ENCODE data around the gene FGF8. TPM values are rescaled to one million over a fixed set of nuclear protein-coding genes. Genes with fewer than 3 reads are reported as not detected.
A peak's percentile ranks its signal among the peaks of the same experiment; 100 is the strongest.

Gene FGF8, protein sequence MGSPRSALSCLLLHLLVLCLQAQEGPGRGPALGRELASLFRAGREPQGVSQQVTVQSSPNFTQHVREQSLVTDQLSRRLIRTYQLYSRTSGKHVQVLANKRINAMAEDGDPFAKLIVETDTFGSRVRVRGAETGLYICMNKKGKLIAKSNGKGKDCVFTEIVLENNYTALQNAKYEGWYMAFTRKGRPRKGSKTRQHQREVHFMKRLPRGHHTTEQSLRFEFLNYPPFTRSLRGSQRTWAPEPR
- not detected in 2 replicates for total RNA-seq (2021)
- Bru-seq, nascent RNA, result percentile 30 among the genes with signal in this experiment
- percentile 18 among the genes with signal in this experiment for BruChase-seq, experiment 1, labeled RNA remaining after a 2-hour chase
- BruChase-seq, experiment 2, labeled RNA remaining after a 6-hour chase, result percentile 16 among the genes with signal in this experiment
- long read RNA-seq, result 0 reads

- POLR2A ChIA-PET (ENCODE audit: low non-redundant PET), result no interaction called here
These were observed at the start of gene FGF8 for GRCh38 chr10:101775273-101776160. Gene FGF8 (minus strand): TSS chr10:101776114. CDS start chr10:101775900, 214 bp downstream.

GRCh38 chr10:101824736-101825135, 48.8 kb upstream of the FGF8 start:
- CTCF ChIA-PET, result no interaction called here
- no peaks in the 10 kb centered on the region for H3K27me3 ChIP-seq (replicated peaks; ENCODE audit: insufficient read depth, low read depth, low read length, poor library complexity)
- no peak overlapping the region for H3K4me3 ChIP-seq (ENCODE audit: low read depth, low read length, poor library complexity, severe bottlenecking)
- no peak overlapping the region for H3K27ac ChIP-seq (ENCODE audit: low read depth, low read length, poor library complexity, severe bottlenecking)
- DNase-seq (ENCODE audit: low spot score), result no peak
- no peaks in the 10 kb centered on the region for H3K9me3 ChIP-seq (ENCODE audit: low read depth, low read length, poor library complexity, severe bottlenecking)
- peaks cover under 1% of the 10 kb centered on the region for H3K4me1 ChIP-seq (ENCODE audit: insufficient read depth, low read length, poor library complexity, severe bottlenecking)
- intact Hi-C loops (cut with micrococcal nuclease; ENCODE audit: unreplicated experiment), result no loop called here
- no peaks in the 10 kb centered on the region for H3K36me3 ChIP-seq (ENCODE audit: insufficient read depth, low read length, poor library complexity, severe bottlenecking)
- BruUV-seq (replicated peaks), result no TSS peak
- TF ChIP-seq CTCF (conservative IDR thresholded peaks at IDR 0.05; ENCODE audit: low read depth, low read length), result no peak
- no peak for TF ChIP-seq EZH2 (IDR thresholded peaks at IDR 0.05; ENCODE audit: borderline replicate concordance, low read depth, low read length, poor library complexity, severe bottlenecking)
- POLR2A ChIA-PET (ENCODE audit: low non-redundant PET), result no interaction called here

More at GRCh38 chr10:101775273-101776160, at the start of gene FGF8:
- DNase-seq (ENCODE audit: low spot score), result no peak
- intact Hi-C loops (cut with micrococcal nuclease; ENCODE audit: unreplicated experiment), result no loop called here
- Histone ChIP-seq H3K27ac (ENCODE audit: low read depth, low read length, poor library complexity, severe bottlenecking) (no peak within 1 kb of the TSS), H3K4me3 (ENCODE audit: low read depth, low read length, poor library complexity, severe bottlenecking) (peak within 1 kb of the TSS; percentile 19), H3K27me3 (replicated peaks; ENCODE audit: insufficient read depth, low read depth, low read length, poor library complexity) (peaks cover 48% of the 10 kb centered on the region), H3K4me1 (ENCODE audit: insufficient read depth, low read length, poor library complexity, severe bottlenecking) (peaks cover 15% of the 10 kb centered on the region), H3K9me3 (ENCODE audit: low read depth, low read length, poor library complexity, severe bottlenecking) (no peaks in the 10 kb centered on the region), H3K36me3 (ENCODE audit: insufficient read depth, low read length, poor library complexity, severe bottlenecking) (no peaks in the 10 kb centered on the region)
- no TSS peak for BruUV-seq (replicated peaks)
- TF ChIP-seq CTCF (conservative IDR thresholded peaks at IDR 0.05; ENCODE audit: low read depth, low read length) (no peak), EZH2 (IDR thresholded peaks at IDR 0.05; ENCODE audit: borderline replicate concordance, low read depth, low read length, poor library complexity, severe bottlenecking) (peak; percentile 94)
- CTCF ChIA-PET, result no interaction called here

DNA sequence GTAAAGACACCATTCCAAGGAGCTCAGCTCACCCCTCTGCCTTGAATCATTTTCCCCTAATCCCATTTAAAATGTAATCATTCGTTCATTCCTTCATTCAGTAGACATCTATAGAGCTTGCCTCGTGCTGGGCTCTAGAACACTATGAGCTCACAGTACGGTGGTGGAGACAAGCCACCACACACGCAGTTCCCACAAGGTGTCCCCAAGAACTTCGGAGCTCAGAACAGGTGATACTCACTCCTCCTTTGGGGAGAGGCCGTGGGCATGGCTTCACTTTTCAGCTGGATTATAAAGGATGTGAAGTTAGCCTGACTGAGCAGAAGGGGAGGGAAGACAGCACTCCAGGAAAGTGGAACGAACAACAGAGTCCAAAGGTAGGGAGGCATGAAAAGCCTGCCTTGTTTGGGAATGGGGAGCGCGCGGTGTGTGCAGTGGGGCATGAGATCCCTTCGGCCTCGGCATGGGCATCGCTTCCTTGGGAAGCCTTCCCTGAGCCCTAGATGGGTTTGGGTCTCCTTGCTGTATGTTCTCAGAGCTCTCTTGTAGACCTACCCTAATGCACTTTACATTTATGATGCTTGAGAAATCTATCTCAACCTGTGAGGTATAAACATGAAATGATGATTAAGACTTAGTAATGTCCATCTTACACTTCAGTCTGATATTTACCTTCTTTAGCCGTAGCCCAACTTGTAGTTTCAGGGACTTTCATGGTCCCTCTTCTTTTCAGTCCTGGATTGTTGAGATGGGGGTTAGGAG, 43.1 kb upstream of the FGF8 start:
- TSS peak; percentile 78 for BruUV-seq (replicated peaks)

More for the DNA sequence above, 43.1 kb upstream of the FGF8 start:
- Histone ChIP-seq H3K27ac (ENCODE audit: low read depth, low read length, poor library complexity, severe bottlenecking) (peak overlapping the region; percentile 88), H3K27me3 (replicated peaks; ENCODE audit: insufficient read depth, low read depth, low read length, poor library complexity) (no peaks in the 10 kb centered on the region), H3K36me3 (ENCODE audit: insufficient read depth, low read length, poor library complexity, severe bottlenecking) (no peaks in the 10 kb centered on the region), H3K4me3 (ENCODE audit: low read depth, low read length, poor library complexity, severe bottlenecking) (peak overlapping the region; percentile 98), H3K9me3 (ENCODE audit: low read depth, low read length, poor library complexity, severe bottlenecking) (no peaks in the 10 kb centered on the region), H3K4me1 (ENCODE audit: insufficient read depth, low read length, poor library complexity, severe bottlenecking) (peaks cover 10% of the 10 kb centered on the region)
- TF ChIP-seq EZH2 (IDR thresholded peaks at IDR 0.05; ENCODE audit: borderline replicate concordance, low read depth, low read length, poor library complexity, severe bottlenecking) (no peak), CTCF (conservative IDR thresholded peaks at IDR 0.05; ENCODE audit: low read depth, low read length) (no peak)
- ChIA-PET POLR2A (ENCODE audit: low non-redundant PET) (interaction anchor here (0.5 to 0.6 kb wide), 2 partner anchors 307 to 607 kb away, joined by 3 read pairs; no protein-coding TSS in a partner anchor), CTCF (interaction anchor here (0.5 to 1.8 kb wide), 2 partner anchors 22 to 602 kb away, joined by 3 to 17 read pairs; no protein-coding TSS in a partner anchor)
- intact Hi-C loops (cut with micrococcal nuclease; ENCODE audit: unreplicated experiment), result loop anchor here (5.0 kb wide), 1 partner anchor 37 kb away; the partner anchor contains the start of gene NPM3
- no peak for DNase-seq (ENCODE audit: low spot score)
